Panc1 (cell line): ENCODE measurements around the gene MKLN1. TPM values are rescaled to one million over a fixed set of nuclear protein-coding genes. Genes with fewer than 3 reads are reported as not detected.

Source experiments
- ATAC-seq: fragments of 200-7000 bp; cut with Tn5 transposase; 2 replicates; pipeline ENCODE4 v1.9.1; 2020; ENCODE audit warnings: mild to moderate bottlenecking, moderate library complexity
- BruUV-seq: library from RNA; stranded (reverse); fragments of 400-500 nt; replicated peaks from 2 replicates; lab custom pipeline; 2021; lab: Mats Ljungman, UMichigan
- CTCF ChIA-PET: fragments of 300-600 bp; sonication (Branson Sonifier 250); formaldehyde crosslinking; loops from one replicate; lab custom pipeline; 2022; ENCODE audit warnings: antibody characterized with exemption; lab: Charles Lee
- POLR2A ChIA-PET: fragments of 300-600 bp; sonication (Branson Sonifier 250); formaldehyde crosslinking; loops from one replicate; lab custom pipeline; 2022; ENCODE audit warnings: antibody characterized with exemption; lab: Charles Lee
- DNase-seq: peaks from one replicate; pipeline ENCODE4 v3.0.0-alpha.2; 2010; ENCODE audit warnings: low read depth, low spot score
- H3K27ac ChIP-seq: 2 replicates; pipeline ENCODE4 v1.5.1; 2011; ENCODE audit warnings: mild to moderate bottlenecking, low read length, inconsistent platforms
- H3K27me3 ChIP-seq: fragments of 200-500 bp; sonication (Bioruptor generic); 2 replicates; pipeline ENCODE4 v1.6.0; 2014; ENCODE audit warnings: low read length, inconsistent platforms; ENCODE audit not compliant: control insufficient read depth, insufficient read depth
- H3K36me3 ChIP-seq: fragments of 200-500 bp; sonication (Bioruptor generic); 2 replicates; pipeline ENCODE4 v1.5.1; 2014; ENCODE audit warnings: inconsistent platforms, mild to moderate bottlenecking, low read length, moderate library complexity; ENCODE audit not compliant: control insufficient read depth, insufficient read depth
- H3K4me1 ChIP-seq: 2 replicates; pipeline ENCODE4 v1.5.1; 2011; ENCODE audit warnings: inconsistent platforms, mild to moderate bottlenecking, low read length, moderate library complexity; ENCODE audit not compliant: control insufficient read depth, insufficient read depth
- H3K4me3 ChIP-seq, 2 experiments: 2 replicates each; pipeline ENCODE4 v1.5.1; 2011 to 2012; ENCODE audit warnings: low read depth in 2 of 2, low read length in 2 of 2, mild to moderate bottlenecking in 2 of 2, inconsistent platforms in 1 of 2, moderate library complexity in 1 of 2
- H3K9me3 ChIP-seq: fragments of 200-500 bp; sonication (Bioruptor generic); 2 replicates; pipeline ENCODE4 v1.5.1; 2014; ENCODE audit warnings: low read depth, mild to moderate bottlenecking, inconsistent platforms, low read length, moderate library complexity; ENCODE audit not compliant: control insufficient read depth, insufficient read depth
- POLR2AphosphoS5 ChIP-seq: IDR thresholded peaks from 2 replicates; pipeline ENCODE4 v1.6.1; 2012; ENCODE audit warnings: mild to moderate bottlenecking, low read depth, low read length, moderate library complexity
- SIN3A ChIP-seq: IDR thresholded peaks from 2 replicates; pipeline ENCODE4 v1.6.1; 2012; ENCODE audit warnings: low read depth, mild to moderate bottlenecking, low read length, moderate library complexity, borderline replicate concordance; ENCODE audit not compliant: insufficient read depth
- TCF7L2 ChIP-seq: IDR thresholded peaks from 2 replicates; pipeline ENCODE4 v1.6.1; 2011; ENCODE audit warnings: mild to moderate bottlenecking, low read depth, low read length, inconsistent platforms
- in situ Hi-C: cut with HindIII; loops from 2 replicates; pipeline ENCODE4 v1.10.0; 2016; ENCODE audit warnings: low sequenced_read_pairs, low pct_unique_long_range_greater_than_20kb
- intact Hi-C: fragments of 100-400 bp; cut with micrococcal nuclease; formaldehyde crosslinking; loops from one replicate; pipeline ENCODE4 v1.10.0; 2022; ENCODE audit not compliant: unreplicated experiment
- total RNA-seq: library from RNA; stranded (reverse); gene quantifications from one replicate; pipeline ENCODE4 v1.2.1, GENCODE V29; 2021; ENCODE audit not compliant: unreplicated experiment
- TF ChIP-seq, protein P1 (sequence below), 2 experiments: IDR thresholded peaks; 2 replicates each; pipeline ENCODE4 v1.6.1; 2011 to 2012; ENCODE audit warnings: low read depth in 2 of 2, control low read depth in 1 of 2, low read length in 1 of 2, mild to moderate bottlenecking in 1 of 2, moderate library complexity in 1 of 2; ENCODE audit not compliant: insufficient read depth in 1 of 2
- TF ChIP-seq, protein P2 (sequence below): fragments of 450-650 bp; IDR thresholded peaks from 2 replicates; pipeline ENCODE4 v1.5.1; 2017; ENCODE audit warnings: mild to moderate bottlenecking

MKLN1 gene
- total RNA-seq, 1 experiment from 2014 or later: 46.4 TPM

DNA sequence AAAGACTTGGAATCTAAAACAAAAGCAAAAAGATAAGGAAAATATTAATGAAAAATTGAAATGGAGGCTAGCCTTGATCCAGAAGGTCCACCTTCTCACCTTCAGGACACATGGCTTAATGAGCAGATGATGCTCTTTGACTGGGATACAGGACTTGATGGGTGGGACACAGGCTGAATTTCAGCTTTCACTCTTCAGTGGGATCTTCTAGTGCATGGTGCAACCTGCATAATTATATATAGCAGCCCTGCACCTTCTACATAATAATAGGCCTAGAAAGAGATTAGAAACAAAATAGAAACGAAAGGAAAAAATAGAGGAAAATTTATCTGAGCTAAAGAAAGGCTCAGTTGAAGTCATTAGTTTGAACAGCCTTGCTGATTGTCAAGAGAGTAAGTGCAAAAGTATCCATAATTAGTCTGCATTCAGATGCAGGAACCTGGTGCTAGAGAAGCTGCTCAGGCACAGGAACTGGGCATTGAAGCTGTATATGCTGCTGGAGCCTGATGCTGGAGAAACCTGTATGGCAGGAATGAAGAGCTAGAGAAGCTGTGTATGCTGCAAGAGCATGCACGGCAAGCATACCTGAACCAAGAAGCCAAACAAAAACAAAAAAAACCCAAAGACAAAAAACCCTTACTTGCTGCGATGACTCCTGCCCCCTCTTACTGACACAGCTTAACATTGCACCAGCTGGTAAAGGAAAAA, 19.4 kb downstream of the MKLN1 start:
- Histone ChIP-seq H3K4me3 (no peak overlapping the region), H3K27me3 (no peaks in the 10 kb centered on the region), H3K36me3 (no peaks in the 10 kb centered on the region), H3K4me1 (peaks cover 5% of the 10 kb centered on the region; the same call in 1 of the 2 replicates), H3K9me3 (no peaks in the 10 kb centered on the region; the same call in 1 of the 2 replicates), H3K27ac (no peak overlapping the region)
- in situ Hi-C loops (no loop called here), intact Hi-C loops (no loop called here)
- DNase-seq (no peak), ATAC-seq (no peak)
- BruUV-seq: no TSS peak
- POLR2A ChIA-PET: no interaction called here
- CTCF ChIA-PET: interaction anchor here (0.6 kb wide), 1 partner anchor 68 kb away, joined by 4 read pairs; no protein-coding TSS in a partner anchor
- TF ChIP-seq SIN3A: no peak
- TF ChIP-seq, protein P1, sequence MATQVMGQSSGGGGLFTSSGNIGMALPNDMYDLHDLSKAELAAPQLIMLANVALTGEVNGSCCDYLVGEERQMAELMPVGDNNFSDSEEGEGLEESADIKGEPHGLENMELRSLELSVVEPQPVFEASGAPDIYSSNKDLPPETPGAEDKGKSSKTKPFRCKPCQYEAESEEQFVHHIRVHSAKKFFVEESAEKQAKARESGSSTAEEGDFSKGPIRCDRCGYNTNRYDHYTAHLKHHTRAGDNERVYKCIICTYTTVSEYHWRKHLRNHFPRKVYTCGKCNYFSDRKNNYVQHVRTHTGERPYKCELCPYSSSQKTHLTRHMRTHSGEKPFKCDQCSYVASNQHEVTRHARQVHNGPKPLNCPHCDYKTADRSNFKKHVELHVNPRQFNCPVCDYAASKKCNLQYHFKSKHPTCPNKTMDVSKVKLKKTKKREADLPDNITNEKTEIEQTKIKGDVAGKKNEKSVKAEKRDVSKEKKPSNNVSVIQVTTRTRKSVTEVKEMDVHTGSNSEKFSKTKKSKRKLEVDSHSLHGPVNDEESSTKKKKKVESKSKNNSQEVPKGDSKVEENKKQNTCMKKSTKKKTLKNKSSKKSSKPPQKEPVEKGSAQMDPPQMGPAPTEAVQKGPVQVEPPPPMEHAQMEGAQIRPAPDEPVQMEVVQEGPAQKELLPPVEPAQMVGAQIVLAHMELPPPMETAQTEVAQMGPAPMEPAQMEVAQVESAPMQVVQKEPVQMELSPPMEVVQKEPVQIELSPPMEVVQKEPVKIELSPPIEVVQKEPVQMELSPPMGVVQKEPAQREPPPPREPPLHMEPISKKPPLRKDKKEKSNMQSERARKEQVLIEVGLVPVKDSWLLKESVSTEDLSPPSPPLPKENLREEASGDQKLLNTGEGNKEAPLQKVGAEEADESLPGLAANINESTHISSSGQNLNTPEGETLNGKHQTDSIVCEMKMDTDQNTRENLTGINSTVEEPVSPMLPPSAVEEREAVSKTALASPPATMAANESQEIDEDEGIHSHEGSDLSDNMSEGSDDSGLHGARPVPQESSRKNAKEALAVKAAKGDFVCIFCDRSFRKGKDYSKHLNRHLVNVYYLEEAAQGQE (IDR thresholded peaks at IDR 0.05; ENCODE audit: insufficient read depth in 1 of 2, low read depth in 2 of 2, low read length in 1 of 2): no peak
- TF ChIP-seq, protein P2, sequence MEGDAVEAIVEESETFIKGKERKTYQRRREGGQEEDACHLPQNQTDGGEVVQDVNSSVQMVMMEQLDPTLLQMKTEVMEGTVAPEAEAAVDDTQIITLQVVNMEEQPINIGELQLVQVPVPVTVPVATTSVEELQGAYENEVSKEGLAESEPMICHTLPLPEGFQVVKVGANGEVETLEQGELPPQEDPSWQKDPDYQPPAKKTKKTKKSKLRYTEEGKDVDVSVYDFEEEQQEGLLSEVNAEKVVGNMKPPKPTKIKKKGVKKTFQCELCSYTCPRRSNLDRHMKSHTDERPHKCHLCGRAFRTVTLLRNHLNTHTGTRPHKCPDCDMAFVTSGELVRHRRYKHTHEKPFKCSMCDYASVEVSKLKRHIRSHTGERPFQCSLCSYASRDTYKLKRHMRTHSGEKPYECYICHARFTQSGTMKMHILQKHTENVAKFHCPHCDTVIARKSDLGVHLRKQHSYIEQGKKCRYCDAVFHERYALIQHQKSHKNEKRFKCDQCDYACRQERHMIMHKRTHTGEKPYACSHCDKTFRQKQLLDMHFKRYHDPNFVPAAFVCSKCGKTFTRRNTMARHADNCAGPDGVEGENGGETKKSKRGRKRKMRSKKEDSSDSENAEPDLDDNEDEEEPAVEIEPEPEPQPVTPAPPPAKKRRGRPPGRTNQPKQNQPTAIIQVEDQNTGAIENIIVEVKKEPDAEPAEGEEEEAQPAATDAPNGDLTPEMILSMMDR: no peak
- TF ChIP-seq TCF7L2: no peak
- no peak for TF ChIP-seq POLR2AphosphoS5

GRCh38 chr7:131352032-131352431, 24.4 kb downstream of the MKLN1 start:
- no peak overlapping the region for H3K27ac ChIP-seq
- POLR2A ChIA-PET: no interaction called here
- intact Hi-C loops (no loop called here), in situ Hi-C loops (no loop called here)
- CTCF ChIA-PET: no interaction called here
- ATAC-seq (no peak), DNase-seq (no peak)
- BruUV-seq: no TSS peak
- no peak overlapping the region for H3K4me3 ChIP-seq
- no peak for TF ChIP-seq POLR2AphosphoS5
- TF ChIP-seq TCF7L2: no peak
- TF ChIP-seq, protein P1 (IDR thresholded peaks at IDR 0.05; ENCODE audit: insufficient read depth in 1 of 2, low read depth in 2 of 2, low read length in 1 of 2): no peak
- TF ChIP-seq, protein P2: no peak
- no peak for TF ChIP-seq SIN3A
- no peaks in the 10 kb centered on the region for H3K27me3 ChIP-seq
- H3K36me3 ChIP-seq: no peaks in the 10 kb centered on the region
- H3K4me1 ChIP-seq: peaks cover 19% of the 10 kb centered on the region; the same call in 1 of the 2 replicates
- H3K9me3 ChIP-seq: no peaks in the 10 kb centered on the region; the same call in 1 of the 2 replicates
